Tongue (tissue), 2 donors: ENCODE measurements around the gene SMAD4. TPM values are rescaled to one million over a fixed set of nuclear protein-coding genes. Genes with fewer than 3 reads are reported as not detected.
"Not testable (repeated sequence)": the region's sequence is repeated elsewhere in the genome, so short reads cannot be mapped to it uniquely, and the experiment has no call there.

ENCODE experiments used
- DNase-seq: peaks from one replicate; pipeline ENCODE4 v3.0.0-alpha.2; 2015
- total RNA-seq: library from RNA; depleted of rRNA; stranded (reverse); fragments of >200 nt; gene quantifications from one replicate; pipeline ENCODE4 v1.2.3, GENCODE V29; 2014

The SMAD4 gene
- total RNA-seq, 1 donor from 2014 or later: 86.1 TPM

GRCh38 chr18:51111633-51112355, 81.8 kb downstream of the SMAD4 start:
- not testable (repeated sequence) for DNase-seq

GRCh38 chr18:51116996-51117395, 87.0 kb downstream of the SMAD4 start:
- DNase-seq: not testable (repeated sequence)

- not testable (repeated sequence) for DNase-seq
These were observed 89.5 kb downstream of the SMAD4 start for GRCh38 chr18:51119561-51119960.

- not testable (repeated sequence) for DNase-seq
These were observed 90.0 kb downstream of the SMAD4 start for GRCh38 chr18:51119976-51120375.

- no peak for DNase-seq
These were observed 91.0 kb downstream of the SMAD4 start for GRCh38 chr18:51120809-51121596.

- DNase-seq: no peak
These were observed 91.5 kb downstream of the SMAD4 start for GRCh38 chr18:51121597-51121857.

- no peak for DNase-seq
These were observed 92.4 kb downstream of the SMAD4 start for GRCh38 chr18:51122266-51123045.

- no peak for DNase-seq
These were observed 93.0 kb downstream of the SMAD4 start for GRCh38 chr18:51123046-51123395.

GRCh38 chr18:51123481-51123880, 93.5 kb downstream of the SMAD4 start:
- DNase-seq: no peak

- no peak for DNase-seq
These were observed 94.0 kb downstream of the SMAD4 start for GRCh38 chr18:51123936-51124486.

GRCh38 chr18:51125976-51126375, 96.0 kb downstream of the SMAD4 start:
- no peak for DNase-seq

GRCh38 chr18:51127664-51128063, 97.7 kb downstream of the SMAD4 start:
- no peak for DNase-seq

- DNase-seq: no peak
These were observed 98.5 kb downstream of the SMAD4 start for GRCh38 chr18:51128533-51128932.

- no peak for DNase-seq
These were observed 102.4 kb downstream of the SMAD4 start for GRCh38 chr18:51132256-51132935.

- no peak for DNase-seq
These were observed 103.7 kb downstream of the SMAD4 start for GRCh38 chr18:51133580-51134160.

Other genes with a start within 250 kb of the SMAD4 start
- 0.21 TPM for gene MRO, start 210.2 kb upstream of the SMAD4 start, total RNA-seq
- 40.2 TPM for gene ME2, start 151.1 kb upstream of the SMAD4 start, total RNA-seq
- gene ELAC1, start 62.2 kb upstream of the SMAD4 start, total RNA-seq: 5.3 TPM
- 42.2 TPM for gene MEX3C, start 167.5 kb downstream of the SMAD4 start, total RNA-seq